Body of pancreas (tissue), 4 donors: ENCODE measurements around the gene XRCC6. TPM values are rescaled to one million over a fixed set of nuclear protein-coding genes. Genes with fewer than 3 reads are reported as not detected.

Source experiments
- ATAC-seq: fragments of 150-250 bp; one replicate; pipeline ENCODE4 v1.9.1; 2016
- DNase-seq, 4 donors: peaks; one replicate each; pipeline ENCODE4 v3.0.0-alpha.2; 2019
- H3K27ac ChIP-seq, 4 donors: fragments of 200-600 bp; sonication (generic); 1 replicate in 3 of 4; 2 replicates in 1 of 4; pipeline versions ENCODE4 v1.5.1 to v1.6.1; 2016 to 2019; ENCODE audit warnings: mild to moderate bottlenecking in 1 of 4, mixed read lengths in 1 of 4, moderate library complexity in 1 of 4
- H3K27me3 ChIP-seq, 2 donors: fragments of 200-600 bp; sonication (generic); one replicate each; pipeline ENCODE4 v1.6.0; 2016; ENCODE audit warnings: mild to moderate bottlenecking in 1 of 2
- H3K36me3 ChIP-seq, 2 donors: fragments of 200-600 bp; sonication (generic); replicated peaks in 1 of 2; 2 replicates each; pipeline ENCODE4 v1.5.1; 2016; ENCODE audit warnings: low read depth in 2 of 2; ENCODE audit not compliant: insufficient read depth in 1 of 2
- H3K4me1 ChIP-seq: fragments of 200-600 bp; sonication (generic); one replicate; pipeline ENCODE4 v1.6.0; 2016
- H3K4me3 ChIP-seq, 2 donors: fragments of 200-600 bp; sonication (generic); 1 replicate in 1 of 2; 2 replicates in 1 of 2; pipeline ENCODE4 v1.5.1; 2016 to 2019
- H3K9me3 ChIP-seq, 3 donors: fragments of 200-600 bp; sonication (generic); 1 replicate in 2 of 3; 2 replicates in 1 of 3; pipeline ENCODE4 v1.5.1; 2016
- CTCF ChIP-seq, 7 experiments: fragments of 450-650 bp in 4 of 7; fragments of 200-600 bp in 3 of 7; sonication (generic) in 3 of 7; IDR thresholded peaks; one replicate each; pipeline ENCODE4 v1.5.1; 2016 to 2019; ENCODE audit warnings: antibody characterized with exemption in 7 of 7
- POLR2A ChIP-seq, 3 donors: fragments of 450-650 bp; IDR thresholded peaks; one replicate each; pipeline ENCODE4 v1.6.1; 2016; ENCODE audit warnings: antibody characterized with exemption in 3 of 3, mild to moderate bottlenecking in 2 of 3
- WGBS, 2 donors: methylation state at CpG; one replicate each; pipeline ENCODE4 v1.1.5; 2017; 5-methylcytosine and 5-hydroxymethylcytosine counted together
- intact Hi-C: fragments of 100-400 bp; cut with DNase I; formaldehyde crosslinking; loops from one replicate; pipeline ENCODE4 v1.15.1; 2023
- total RNA-seq, 2 donors: library from RNA; depleted of rRNA; stranded (reverse); fragments of >200 nt; gene quantifications; one replicate each; pipeline ENCODE4 v1.1.0, GENCODE V29; 2016

XRCC6 gene
- total RNA-seq, 2 donors from 2014 or later = 68.7 to 102 TPM

- no peak for ATAC-seq
- TF ChIP-seq CTCF (IDR thresholded peaks at IDR 0.05) = no peak
- no peak for TF ChIP-seq POLR2A (IDR thresholded peaks at IDR 0.05)
Measured at GRCh38 chr22:41647771-41648170, 26.7 kb downstream of the XRCC6 start.

GRCh38 chr22:41648432-41648831 lies 27.3 kb downstream of the XRCC6 start:
- Histone ChIP-seq H3K4me3 (no peak overlapping the region), H3K9me3 (no peaks in the 10 kb centered on the region), H3K27me3 (no peaks in the 10 kb centered on the region), H3K27ac (no peak overlapping the region), H3K4me1 (no peaks in the 10 kb centered on the region), H3K36me3 (peaks cover 24 to 38% of the 10 kb centered on the region in 2 donors)
- no peak for ATAC-seq
- TF ChIP-seq POLR2A (IDR thresholded peaks at IDR 0.05) (no peak), CTCF (IDR thresholded peaks at IDR 0.05) (no peak)
- 93 to 96% methylated on average over 1 of the region's 1 CpG for WGBS, 2 donors
- intact Hi-C loops = no loop called here
- DNase-seq = no peak

More at GRCh38 chr22:41647771-41648170, 26.7 kb downstream of the XRCC6 start:
- Histone ChIP-seq H3K9me3 (no peaks in the 10 kb centered on the region), H3K4me3 (no peak overlapping the region), H3K27ac (no peak overlapping the region), H3K4me1 (no peaks in the 10 kb centered on the region), H3K36me3 (peaks cover 19 to 37% of the 10 kb centered on the region in 2 donors), H3K27me3 (no peaks in the 10 kb centered on the region)
- 77 to 90% methylated on average over 3 of the region's 3 CpGs for WGBS, 2 donors
- intact Hi-C loops = no loop called here
- no peak for DNase-seq

- Histone ChIP-seq H3K4me1 (no peaks in the 10 kb centered on the region), H3K27me3 (no peaks in the 10 kb centered on the region), H3K4me3 (no peak overlapping the region), H3K36me3 (peaks cover 29 to 52% of the 10 kb centered on the region in 2 donors), H3K9me3 (no peaks in the 10 kb centered on the region), H3K27ac (no peak overlapping the region)
- no peak for DNase-seq
- WGBS, 2 donors = 91 to 100% methylated on average over 1 of the region's 1 CpG
- TF ChIP-seq POLR2A (IDR thresholded peaks at IDR 0.05) (no peak), CTCF (IDR thresholded peaks at IDR 0.05) (no peak)
- intact Hi-C loops = no loop called here
- no peak for ATAC-seq
Measured at GRCh38 chr22:41650229-41650628, 29.1 kb downstream of the XRCC6 start.

GRCh38 chr22:41650821-41651220 lies 29.7 kb downstream of the XRCC6 start:
- H3K4me1 ChIP-seq = no peaks in the 10 kb centered on the region
- TF ChIP-seq POLR2A (IDR thresholded peaks at IDR 0.05) (no peak), CTCF (IDR thresholded peaks at IDR 0.05) (no peak)
- no peak for DNase-seq
- no peak overlapping the region for H3K4me3 ChIP-seq
- peaks cover 28 to 52% of the 10 kb centered on the region in 2 donors for H3K36me3 ChIP-seq
- 94 to 97% methylated on average over 11 of the region's 11 CpGs for WGBS, 2 donors
- H3K9me3 ChIP-seq = no peaks in the 10 kb centered on the region
- no peak for ATAC-seq
- intact Hi-C loops = no loop called here
- no peaks in the 10 kb centered on the region for H3K27me3 ChIP-seq
- H3K27ac ChIP-seq = no peak overlapping the region

- Histone ChIP-seq H3K36me3 (peaks cover 22 to 58% of the 10 kb centered on the region in 2 donors), H3K27me3 (no peaks in the 10 kb centered on the region), H3K4me1 (no peaks in the 10 kb centered on the region), H3K4me3 (no peak overlapping the region), H3K9me3 (no peaks in the 10 kb centered on the region), H3K27ac (no peak overlapping the region)
- no peak for ATAC-seq
- TF ChIP-seq CTCF (IDR thresholded peaks at IDR 0.05) (no peak), POLR2A (IDR thresholded peaks at IDR 0.05) (no peak)
- WGBS, 2 donors = 88 to 98% methylated on average over 3 of the region's 3 CpGs
- intact Hi-C loops = no loop called here
- DNase-seq = no peak
Measured at GRCh38 chr22:41654322-41654721, 33.2 kb downstream of the XRCC6 start.
